Measurements from ENCODE around the gene PLXND1. TPM values are rescaled to one million over a fixed set of nuclear protein-coding genes. Genes with fewer than 3 reads are reported as not detected.

The PLXND1 gene
- polyA plus RNA-seq, 1 donor from 2014 or later = 0.05 TPM

DNA sequence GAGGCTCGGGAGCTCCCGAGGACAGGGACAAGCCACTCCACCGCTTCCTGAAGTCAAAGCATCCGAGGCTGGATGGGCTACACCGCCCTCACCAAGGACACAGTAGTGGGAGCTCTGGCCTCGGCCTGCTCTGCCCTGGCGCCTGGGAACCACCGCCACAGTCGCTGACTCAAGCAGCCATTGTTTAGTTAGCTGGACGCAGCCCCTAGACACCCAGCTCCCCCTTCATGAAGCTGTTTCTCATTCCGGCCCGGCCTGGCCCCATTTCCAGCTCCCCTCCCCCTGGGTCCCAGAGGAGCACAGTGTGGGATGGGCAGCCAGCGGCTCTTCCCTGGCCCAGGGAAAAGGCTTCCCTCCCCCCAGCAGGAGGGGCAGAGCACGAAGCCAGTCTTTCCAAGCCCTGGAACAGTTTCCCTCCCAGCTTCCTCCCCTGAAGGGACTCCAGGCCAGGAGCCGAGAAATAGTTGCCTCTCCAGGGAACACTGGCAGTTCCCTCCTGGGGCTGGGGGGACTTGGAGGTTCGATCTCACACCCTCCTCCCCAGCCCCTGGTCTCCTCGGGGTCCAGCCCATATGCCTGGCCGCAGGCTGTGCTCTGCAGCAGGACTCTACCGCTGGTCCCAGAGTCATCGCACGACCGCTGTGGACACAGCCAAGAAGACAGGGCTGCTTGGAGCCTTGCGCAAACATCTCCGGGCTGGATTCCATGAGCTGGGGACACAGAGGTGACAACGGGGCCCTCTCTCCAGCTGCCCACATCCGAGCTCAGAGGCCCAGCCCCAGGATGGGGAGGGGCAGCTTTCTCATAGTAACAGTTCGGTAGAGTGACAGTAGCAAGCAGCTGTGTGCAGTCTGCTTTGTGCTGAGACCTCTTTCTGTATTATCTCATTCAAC is 10.0 kb downstream of the PLXND1 start:
- no peaks in the 10 kb centered on the region for H3F3A ChIP-seq (ENCODE audit: insufficient read depth, low read length, poor library complexity, severe bottlenecking)
- H3K4me2 ChIP-seq (ENCODE audit: low read length) = no peak overlapping the region
- H2AFZ ChIP-seq (ENCODE audit: low read depth, low read length) = no peak overlapping the region
- TF ChIP-seq, protein P1, sequence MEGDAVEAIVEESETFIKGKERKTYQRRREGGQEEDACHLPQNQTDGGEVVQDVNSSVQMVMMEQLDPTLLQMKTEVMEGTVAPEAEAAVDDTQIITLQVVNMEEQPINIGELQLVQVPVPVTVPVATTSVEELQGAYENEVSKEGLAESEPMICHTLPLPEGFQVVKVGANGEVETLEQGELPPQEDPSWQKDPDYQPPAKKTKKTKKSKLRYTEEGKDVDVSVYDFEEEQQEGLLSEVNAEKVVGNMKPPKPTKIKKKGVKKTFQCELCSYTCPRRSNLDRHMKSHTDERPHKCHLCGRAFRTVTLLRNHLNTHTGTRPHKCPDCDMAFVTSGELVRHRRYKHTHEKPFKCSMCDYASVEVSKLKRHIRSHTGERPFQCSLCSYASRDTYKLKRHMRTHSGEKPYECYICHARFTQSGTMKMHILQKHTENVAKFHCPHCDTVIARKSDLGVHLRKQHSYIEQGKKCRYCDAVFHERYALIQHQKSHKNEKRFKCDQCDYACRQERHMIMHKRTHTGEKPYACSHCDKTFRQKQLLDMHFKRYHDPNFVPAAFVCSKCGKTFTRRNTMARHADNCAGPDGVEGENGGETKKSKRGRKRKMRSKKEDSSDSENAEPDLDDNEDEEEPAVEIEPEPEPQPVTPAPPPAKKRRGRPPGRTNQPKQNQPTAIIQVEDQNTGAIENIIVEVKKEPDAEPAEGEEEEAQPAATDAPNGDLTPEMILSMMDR (IDR thresholded peaks at IDR 0.05; ENCODE audit: poor library complexity, severe bottlenecking) = no peak
- TF ChIP-seq MXI1 (conservative IDR thresholded peaks at IDR 0.05; ENCODE audit: poor library complexity, severe bottlenecking) = no peak
- TF ChIP-seq, protein P2, sequence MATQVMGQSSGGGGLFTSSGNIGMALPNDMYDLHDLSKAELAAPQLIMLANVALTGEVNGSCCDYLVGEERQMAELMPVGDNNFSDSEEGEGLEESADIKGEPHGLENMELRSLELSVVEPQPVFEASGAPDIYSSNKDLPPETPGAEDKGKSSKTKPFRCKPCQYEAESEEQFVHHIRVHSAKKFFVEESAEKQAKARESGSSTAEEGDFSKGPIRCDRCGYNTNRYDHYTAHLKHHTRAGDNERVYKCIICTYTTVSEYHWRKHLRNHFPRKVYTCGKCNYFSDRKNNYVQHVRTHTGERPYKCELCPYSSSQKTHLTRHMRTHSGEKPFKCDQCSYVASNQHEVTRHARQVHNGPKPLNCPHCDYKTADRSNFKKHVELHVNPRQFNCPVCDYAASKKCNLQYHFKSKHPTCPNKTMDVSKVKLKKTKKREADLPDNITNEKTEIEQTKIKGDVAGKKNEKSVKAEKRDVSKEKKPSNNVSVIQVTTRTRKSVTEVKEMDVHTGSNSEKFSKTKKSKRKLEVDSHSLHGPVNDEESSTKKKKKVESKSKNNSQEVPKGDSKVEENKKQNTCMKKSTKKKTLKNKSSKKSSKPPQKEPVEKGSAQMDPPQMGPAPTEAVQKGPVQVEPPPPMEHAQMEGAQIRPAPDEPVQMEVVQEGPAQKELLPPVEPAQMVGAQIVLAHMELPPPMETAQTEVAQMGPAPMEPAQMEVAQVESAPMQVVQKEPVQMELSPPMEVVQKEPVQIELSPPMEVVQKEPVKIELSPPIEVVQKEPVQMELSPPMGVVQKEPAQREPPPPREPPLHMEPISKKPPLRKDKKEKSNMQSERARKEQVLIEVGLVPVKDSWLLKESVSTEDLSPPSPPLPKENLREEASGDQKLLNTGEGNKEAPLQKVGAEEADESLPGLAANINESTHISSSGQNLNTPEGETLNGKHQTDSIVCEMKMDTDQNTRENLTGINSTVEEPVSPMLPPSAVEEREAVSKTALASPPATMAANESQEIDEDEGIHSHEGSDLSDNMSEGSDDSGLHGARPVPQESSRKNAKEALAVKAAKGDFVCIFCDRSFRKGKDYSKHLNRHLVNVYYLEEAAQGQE (IDR thresholded peaks at IDR 0.05; ENCODE audit: borderline replicate concordance) = no peak
- TF ChIP-seq SMC3 (conservative IDR thresholded peaks at IDR 0.05; ENCODE audit: poor library complexity) = no peak
- no peak for TF ChIP-seq EP300 (conservative IDR thresholded peaks at IDR 0.05; ENCODE audit: poor library complexity, severe bottlenecking)
- TF ChIP-seq EZH2 (IDR thresholded peaks at IDR 0.05; ENCODE audit: borderline replicate concordance, insufficient read depth, low read length, poor library complexity, severe bottlenecking) = no peak
- no peak for TF ChIP-seq TAF1 (IDR thresholded peaks at IDR 0.05; ENCODE audit: low read depth)
- H3K27me3 ChIP-seq (ENCODE audit: insufficient read depth, low read depth, low read length) = no peaks in the 10 kb centered on the region
- H3K9me3 ChIP-seq (ENCODE audit: low read length) = no peaks in the 10 kb centered on the region
- no peak overlapping the region for H3K27ac ChIP-seq (ENCODE audit: low read length)
- no peak overlapping the region for H3K4me3 ChIP-seq (ENCODE audit: low read length)
- H3K9me2 ChIP-seq (ENCODE audit: insufficient read depth, low read length) = no peaks in the 10 kb centered on the region
- H3K79me2 ChIP-seq (replicated peaks; ENCODE audit: insufficient read depth, low read length) = no peaks in the 10 kb centered on the region
- no peaks in the 10 kb centered on the region for H3K36me3 ChIP-seq (ENCODE audit: insufficient read depth, low read length)
- no peaks in the 10 kb centered on the region for H4K20me1 ChIP-seq (ENCODE audit: insufficient read depth)
- H3K9ac ChIP-seq (ENCODE audit: low read length) = no peak overlapping the region

- H4K20me1 ChIP-seq (ENCODE audit: insufficient read depth) = no peaks in the 10 kb centered on the region
- H2AFZ ChIP-seq (ENCODE audit: low read depth, low read length) = no peak overlapping the region
- no peak overlapping the region for H3K4me3 ChIP-seq (ENCODE audit: low read length)
- H3K9me2 ChIP-seq (ENCODE audit: insufficient read depth, low read length) = no peaks in the 10 kb centered on the region
- H3K79me2 ChIP-seq (replicated peaks; ENCODE audit: insufficient read depth, low read length) = no peaks in the 10 kb centered on the region
- TF ChIP-seq EZH2 (IDR thresholded peaks at IDR 0.05; ENCODE audit: borderline replicate concordance, insufficient read depth, low read length, poor library complexity, severe bottlenecking) (no peak), RAD21 (conservative IDR thresholded peaks at IDR 0.05) (no peak), MXI1 (conservative IDR thresholded peaks at IDR 0.05; ENCODE audit: poor library complexity, severe bottlenecking) (no peak)
- TF ChIP-seq, protein P1 (IDR thresholded peaks at IDR 0.05; ENCODE audit: poor library complexity, severe bottlenecking) = no peak
- H3K4me2 ChIP-seq (ENCODE audit: low read length) = no peak overlapping the region
- no peaks in the 10 kb centered on the region for H3K27me3 ChIP-seq (ENCODE audit: insufficient read depth, low read depth, low read length)
- no peak overlapping the region for H3K9ac ChIP-seq (ENCODE audit: low read length)
- no peaks in the 10 kb centered on the region for H3F3A ChIP-seq (ENCODE audit: insufficient read depth, low read length, poor library complexity, severe bottlenecking)
- no peaks in the 10 kb centered on the region for H3K36me3 ChIP-seq (ENCODE audit: insufficient read depth, low read length)
- no peaks in the 10 kb centered on the region for H3K9me3 ChIP-seq (ENCODE audit: low read length)
- no peak overlapping the region for H3K27ac ChIP-seq (ENCODE audit: low read length)
Observed at GRCh38 chr3:129595544-129596193, 10.8 kb downstream of the PLXND1 start.
